Cortex of kidney (tissue), 1 donor: ENCODE data around the gene TUBB1.
"Not testable (repeated sequence)": the region's sequence is repeated elsewhere in the genome, so short reads cannot be mapped to it uniquely, and the experiment has no call there.

Experiments
- DNase-seq: peaks from one replicate; lab custom pipeline; 2025; lab: John Stamatoyannopoulos, UW

The TUBB1 gene

GRCh38 chr20:59019217-59019616, at the start of gene TUBB1:
TUBB1 (plus strand) TSS chr20:59019429; CDS start chr20:59019523, 94 bp downstream.
- no peak for DNase-seq

- DNase-seq: no peak
Measured at GRCh38 chr20:58969439-58969838, 49.8 kb upstream of the TUBB1 start.

GRCh38 chr20:58970146-58970545, 49.1 kb upstream of the TUBB1 start:
- no peak for DNase-seq

GRCh38 chr20:58971429-58971828, 47.8 kb upstream of the TUBB1 start:
- DNase-seq: no peak

- DNase-seq: no peak
Measured at GRCh38 chr20:58973179-58973578, 46.0 kb upstream of the TUBB1 start.

GRCh38 chr20:58973866-58974265, 45.4 kb upstream of the TUBB1 start:
- no peak for DNase-seq

GRCh38 chr20:58975353-58975752, 43.9 kb upstream of the TUBB1 start:
- DNase-seq: no peak

- DNase-seq: no peak
Measured at GRCh38 chr20:58976061-58976730, 43.0 kb upstream of the TUBB1 start.

- no peak for DNase-seq
Measured at GRCh38 chr20:58978351-58979190, 40.7 kb upstream of the TUBB1 start.

GRCh38 chr20:58980711-58981627, 38.3 kb upstream of the TUBB1 start, which contains the start of gene NELFCD:
NELFCD (plus strand) TSS chr20:58981256; CDS start chr20:58981310, 54 bp downstream.
- no peak for DNase-seq

- DNase-seq: no peak
Measured at GRCh38 chr20:58981628-58982364, 37.4 kb upstream of the TUBB1 start.

- no peak for DNase-seq
Measured at GRCh38 chr20:58982406-58983114, 36.7 kb upstream of the TUBB1 start.

- not testable (repeated sequence) for DNase-seq
Measured at GRCh38 chr20:58983115-58983468, 36.1 kb upstream of the TUBB1 start.

GRCh38 chr20:58984691-58985090, 34.5 kb upstream of the TUBB1 start:
- no peak for DNase-seq

GRCh38 chr20:58985656-58986055, 33.6 kb upstream of the TUBB1 start:
- no peak for DNase-seq

GRCh38 chr20:58986286-58986967, 32.8 kb upstream of the TUBB1 start:
- DNase-seq: no peak

- DNase-seq: no peak
Measured at GRCh38 chr20:58986968-58987517, 32.2 kb upstream of the TUBB1 start.

- DNase-seq: no peak
Measured at GRCh38 chr20:58987790-58988564, 31.3 kb upstream of the TUBB1 start.

- DNase-seq: no peak
Measured at GRCh38 chr20:58988565-58988882, 30.7 kb upstream of the TUBB1 start.
